GM18909 (cell line): Measurements from ENCODE around the gene PCSK4.
A peak's percentile ranks its signal among the peaks of the same experiment; 100 is the strongest.
"Not testable (repeated sequence)": the region's sequence is repeated elsewhere in the genome, so short reads cannot be mapped to it uniquely, and the experiment has no call there.

Experiments
- ATAC-seq: cut with Tn5 transposase; IDR thresholded peaks from one replicate; pipeline ENCODE4 v1.9.1; 2021; ENCODE audit warnings: mild to moderate bottlenecking; ENCODE audit not compliant: unreplicated experiment, poor library complexity

The PCSK4 gene

DNA sequence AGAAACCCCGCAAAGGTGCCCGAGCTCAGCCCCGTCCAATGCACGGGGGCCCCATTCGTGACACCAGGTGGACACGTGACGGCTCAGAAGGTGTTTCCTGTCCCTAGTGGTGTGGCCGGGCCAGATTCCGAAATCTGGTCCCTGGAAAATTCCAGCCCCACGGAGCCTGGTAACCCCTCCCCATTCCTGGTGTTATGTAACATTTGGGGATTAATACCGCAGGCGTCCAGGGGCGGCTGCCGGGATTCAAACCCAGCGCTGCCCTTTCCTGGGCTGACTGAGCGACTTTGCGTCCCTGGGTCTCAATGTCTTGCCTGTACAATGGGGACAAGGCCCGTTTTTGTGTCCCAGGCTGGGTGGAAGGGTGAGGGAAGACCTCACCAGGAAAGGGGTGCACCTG is 32.7 kb upstream of the PCSK4 start:
- ATAC-seq = no peak

DNA sequence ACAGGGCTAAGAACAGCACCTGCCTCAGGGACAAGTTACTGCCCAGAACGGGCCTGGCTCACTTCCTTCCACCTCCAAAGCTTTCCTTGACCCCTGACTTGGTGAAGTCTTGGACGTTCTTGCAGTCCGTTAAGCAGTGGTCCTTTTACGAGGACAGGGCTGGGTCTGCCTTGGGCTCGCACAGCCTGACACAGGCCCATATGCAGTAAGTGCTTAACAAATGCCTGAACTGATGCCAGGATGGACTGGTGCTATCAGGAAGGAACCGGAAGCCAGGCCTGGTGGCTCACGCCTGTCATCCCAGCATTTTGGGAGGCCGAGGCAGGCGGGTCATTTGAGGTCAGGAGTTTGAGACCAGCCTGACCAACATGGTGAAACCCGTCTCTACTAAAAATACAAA is 31.9 kb upstream of the PCSK4 start:
- no peak for ATAC-seq

DNA sequence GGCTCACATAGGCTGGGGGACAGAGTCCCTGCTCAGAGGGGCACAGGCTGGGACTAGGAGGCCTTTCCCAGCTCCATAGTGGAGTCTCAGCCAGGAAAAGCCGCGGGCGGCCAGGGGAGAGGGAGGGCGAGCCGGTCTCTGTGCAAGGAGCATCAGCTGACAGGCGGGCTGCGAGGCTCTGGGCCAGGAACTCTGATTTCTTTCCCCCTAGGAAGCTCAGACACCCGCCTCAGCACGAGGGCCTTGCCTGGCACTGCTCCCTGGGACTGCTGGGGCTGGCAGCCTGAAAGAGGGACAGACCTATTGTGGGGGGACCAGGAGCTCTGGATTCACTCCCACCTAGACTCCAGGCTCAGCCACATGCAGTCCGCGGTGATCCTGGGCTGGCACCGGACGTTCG is 31.5 kb upstream of the PCSK4 start:
- no peak for ATAC-seq

DNA sequence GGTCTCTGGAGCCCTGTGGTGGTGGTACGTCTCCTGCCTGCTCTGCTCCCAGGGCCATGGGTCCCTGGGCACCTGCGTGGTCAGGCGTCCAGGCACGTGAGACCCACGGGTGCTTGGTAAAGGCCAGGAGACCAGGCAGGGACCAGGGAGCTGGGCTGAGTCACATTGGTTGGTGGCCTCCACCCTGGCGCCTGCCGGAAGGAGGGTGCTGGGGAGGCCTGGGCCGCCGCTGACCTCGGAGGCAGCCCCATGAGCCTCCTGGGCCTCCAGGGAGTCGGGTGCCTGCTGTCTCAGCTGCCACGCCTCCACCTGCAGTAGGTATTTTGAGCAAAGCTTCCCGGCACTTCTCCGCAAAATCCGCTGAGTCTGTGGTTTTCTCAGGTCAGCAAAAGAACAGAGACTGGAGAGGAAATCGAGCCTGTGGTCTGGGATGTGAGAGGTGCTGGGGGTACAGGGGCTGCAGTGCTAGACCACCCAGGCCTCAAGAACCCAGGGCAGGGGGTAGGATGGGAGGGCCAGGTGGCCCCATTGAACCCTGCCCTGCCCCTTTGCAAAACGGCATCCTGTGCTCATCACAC is 30.1 kb upstream of the PCSK4 start:
- no peak for ATAC-seq

DNA sequence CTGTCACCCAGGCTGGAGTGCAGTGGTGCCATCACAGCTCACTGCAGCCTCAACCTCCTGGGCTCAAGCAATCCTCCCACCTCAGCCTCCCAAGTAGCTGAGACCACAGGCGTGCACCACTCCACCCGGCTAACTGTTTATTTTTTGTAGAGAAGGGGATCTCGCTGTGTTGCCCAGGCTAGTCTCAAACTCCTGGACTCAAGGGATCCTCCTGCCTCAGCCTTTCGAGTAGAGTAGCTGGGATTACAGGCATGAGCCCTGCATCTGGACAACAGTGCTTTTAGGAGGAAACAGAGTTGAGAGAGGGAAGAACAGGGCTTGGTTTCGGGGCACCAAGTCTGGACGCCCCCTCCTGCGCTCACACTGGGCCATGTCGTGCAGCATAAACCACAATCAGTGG is 29.7 kb upstream of the PCSK4 start:
- ATAC-seq = not testable (repeated sequence)

DNA sequence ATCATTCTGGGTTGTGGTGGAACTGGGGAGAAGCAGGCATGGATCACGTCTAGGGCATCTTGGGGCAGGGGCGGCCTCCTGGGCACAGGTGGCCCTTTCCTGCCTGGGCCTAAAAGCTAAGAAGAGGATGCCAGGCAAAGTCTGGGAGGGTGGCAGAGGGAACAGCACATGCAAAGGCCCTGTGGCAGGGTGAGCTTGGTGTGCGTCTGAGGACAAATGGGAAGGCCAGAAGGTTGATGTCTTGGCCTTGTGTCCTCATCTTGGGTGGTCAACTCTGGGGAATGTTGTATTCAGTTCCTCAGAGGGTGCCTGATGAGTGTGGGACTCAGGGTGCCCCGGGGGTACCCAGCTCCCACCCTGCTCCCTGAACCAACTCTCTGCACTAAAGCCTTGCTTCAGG is 28.3 kb upstream of the PCSK4 start:
- ATAC-seq = no peak

DNA sequence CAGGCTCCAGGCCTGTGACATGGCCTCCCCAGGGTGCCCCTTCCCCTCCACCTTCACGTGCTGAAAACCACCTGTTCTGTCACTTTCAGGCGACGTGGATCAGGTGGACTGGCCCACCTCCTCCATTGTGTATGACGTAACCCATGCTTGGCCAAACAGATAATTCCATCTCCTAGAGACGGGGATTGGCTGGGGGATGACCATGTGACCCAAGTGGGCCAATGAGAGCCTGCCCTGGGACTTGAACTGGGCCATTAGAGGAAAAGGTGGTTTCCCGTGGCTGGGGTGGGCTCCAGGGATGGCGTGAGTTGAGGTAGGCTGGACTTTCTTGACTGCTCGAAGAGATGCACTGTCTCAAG is 26.2 kb upstream of the PCSK4 start:
- ATAC-seq = no peak

DNA sequence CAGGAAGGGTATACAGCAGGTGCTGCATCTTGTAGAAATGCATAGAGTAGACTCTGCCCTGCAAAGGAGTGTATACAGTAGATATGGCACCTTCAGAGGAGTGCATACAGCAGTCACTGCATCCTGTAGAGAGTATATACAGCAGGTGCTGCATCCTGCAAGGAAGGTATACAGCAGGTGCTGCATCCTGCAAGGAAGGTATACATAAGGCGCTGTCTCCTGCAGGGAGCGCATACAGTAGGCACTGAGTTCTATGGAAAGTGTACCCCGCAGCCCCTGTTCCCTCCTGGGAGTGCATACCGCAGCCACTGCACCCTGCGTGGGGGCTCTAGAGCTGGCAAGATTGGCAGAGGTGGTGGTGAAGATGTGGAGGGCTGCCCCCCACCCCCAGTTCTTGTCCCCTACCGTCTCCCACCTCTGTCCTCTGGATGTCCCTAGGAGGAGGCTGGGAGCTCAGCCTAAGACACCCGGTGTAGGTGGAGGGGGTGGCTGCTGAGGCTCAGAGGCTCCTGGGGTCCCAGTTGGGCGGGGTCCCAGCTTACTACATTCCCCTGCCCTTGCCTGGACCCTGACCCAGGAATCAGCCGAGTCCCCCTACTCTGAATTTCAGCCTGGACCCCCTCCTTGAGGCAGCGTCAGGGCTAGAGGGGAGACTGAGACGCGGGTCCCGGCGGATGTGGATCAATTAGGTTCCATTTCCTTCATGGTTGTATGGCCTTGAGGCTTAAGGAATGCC is 25.0 kb upstream of the PCSK4 start:
- ATAC-seq = no peak

DNA sequence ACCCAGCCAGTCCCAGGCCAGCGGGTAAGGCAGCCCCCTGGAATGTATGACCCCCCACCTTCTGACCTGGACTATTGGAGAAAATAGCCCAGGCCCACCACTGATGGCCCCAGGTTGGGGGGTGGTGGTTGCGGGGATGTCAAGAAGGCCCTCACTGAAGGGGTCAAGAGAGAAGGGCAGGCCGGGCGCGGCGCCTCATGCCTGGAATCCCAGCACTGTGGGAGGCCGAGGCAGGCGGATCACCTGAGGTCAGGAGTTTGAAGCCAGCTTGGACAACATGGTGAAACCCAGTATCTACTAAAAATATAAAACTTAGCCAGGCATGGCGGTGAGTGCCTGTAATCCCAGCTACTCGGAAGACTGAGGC is 24.1 kb upstream of the PCSK4 start:
- no peak for ATAC-seq

DNA sequence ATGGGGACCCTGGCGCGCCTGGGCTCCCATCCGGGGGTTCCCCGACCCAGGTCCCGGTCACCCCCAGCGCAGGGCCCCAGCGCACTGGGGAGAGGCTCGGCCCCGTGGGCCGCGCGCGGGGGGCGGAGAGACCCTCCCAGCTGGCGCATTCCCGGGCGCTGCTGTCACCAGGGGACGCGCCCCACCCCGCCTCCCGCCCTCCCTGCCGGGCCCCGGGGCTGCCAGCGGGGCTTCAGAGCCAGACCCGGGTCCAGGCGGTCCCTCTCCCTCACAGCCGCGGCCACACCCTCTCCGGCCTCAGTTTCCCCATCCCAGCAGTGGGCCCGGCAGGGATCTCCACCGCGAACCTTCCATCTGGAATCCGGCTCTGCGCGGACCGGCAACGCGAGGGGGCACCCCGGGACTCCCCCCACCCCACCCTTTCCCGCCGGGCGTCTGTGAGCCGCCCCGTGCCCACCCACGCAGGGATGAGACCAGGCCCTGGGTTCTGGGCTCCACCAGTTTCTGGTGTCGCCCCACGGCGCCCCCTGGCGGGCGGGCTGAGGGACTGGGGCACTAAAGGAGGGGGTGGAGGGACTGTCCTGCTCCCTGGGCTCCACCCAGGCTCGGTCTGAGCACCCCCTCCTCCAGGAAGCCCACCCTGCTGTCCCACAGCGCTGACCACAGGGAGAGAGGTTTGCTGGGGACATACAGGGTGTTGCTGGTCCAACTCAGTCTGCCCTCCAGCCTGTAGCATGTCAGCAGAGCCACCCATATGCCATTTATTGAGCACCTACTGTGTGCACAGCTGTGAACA is 23.5 kb upstream of the PCSK4 start:
- ATAC-seq = no peak

DNA sequence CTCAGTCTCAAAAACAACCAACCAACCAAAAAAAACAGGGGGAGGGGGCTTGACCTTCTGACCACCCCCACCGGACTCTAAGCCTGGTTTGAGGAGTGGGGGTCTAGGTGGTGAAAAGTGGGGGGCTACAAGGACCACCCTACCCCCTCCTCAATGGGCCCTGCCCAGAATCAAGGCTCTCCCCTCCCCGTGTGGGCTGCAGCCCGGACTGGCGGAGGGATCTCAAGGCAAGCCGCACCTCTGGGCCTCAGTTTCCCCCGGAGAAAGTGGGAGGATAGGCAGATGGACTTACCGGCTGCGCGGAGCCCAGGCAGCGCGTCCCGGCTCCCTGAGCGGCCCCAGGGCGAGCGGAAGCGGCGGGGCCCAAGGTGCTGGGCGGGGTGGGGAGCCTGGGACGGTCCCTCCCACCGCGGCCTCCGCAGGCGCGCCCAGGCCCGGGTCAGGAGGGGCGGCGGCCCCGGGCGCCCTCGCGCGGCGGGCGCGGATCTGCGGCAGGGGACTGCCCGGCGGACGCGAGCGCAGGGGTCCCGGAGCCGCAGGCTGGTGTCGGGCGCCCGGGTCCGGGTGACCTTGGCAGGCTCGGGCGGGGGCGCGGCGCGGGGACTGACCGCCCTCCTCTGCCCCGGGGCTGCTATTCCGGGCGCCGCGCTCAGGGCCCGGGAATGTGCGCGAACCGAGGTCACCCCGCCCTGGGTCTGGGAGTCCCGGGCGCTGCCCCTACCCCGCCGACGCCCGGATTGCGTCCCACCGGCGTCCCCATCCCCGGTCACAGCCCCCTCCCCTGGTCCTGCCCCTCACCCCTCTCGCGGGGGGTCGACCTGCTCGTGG is 22.7 kb upstream of the PCSK4 start, which contains the start of gene ADAMTSL5:
ADAMTSL5 (minus strand) TSS at position 349 of the 828 bp plus-strand sequence. CDS start 2,076 bp downstream, outside the sequence.
- ATAC-seq = no peak

DNA sequence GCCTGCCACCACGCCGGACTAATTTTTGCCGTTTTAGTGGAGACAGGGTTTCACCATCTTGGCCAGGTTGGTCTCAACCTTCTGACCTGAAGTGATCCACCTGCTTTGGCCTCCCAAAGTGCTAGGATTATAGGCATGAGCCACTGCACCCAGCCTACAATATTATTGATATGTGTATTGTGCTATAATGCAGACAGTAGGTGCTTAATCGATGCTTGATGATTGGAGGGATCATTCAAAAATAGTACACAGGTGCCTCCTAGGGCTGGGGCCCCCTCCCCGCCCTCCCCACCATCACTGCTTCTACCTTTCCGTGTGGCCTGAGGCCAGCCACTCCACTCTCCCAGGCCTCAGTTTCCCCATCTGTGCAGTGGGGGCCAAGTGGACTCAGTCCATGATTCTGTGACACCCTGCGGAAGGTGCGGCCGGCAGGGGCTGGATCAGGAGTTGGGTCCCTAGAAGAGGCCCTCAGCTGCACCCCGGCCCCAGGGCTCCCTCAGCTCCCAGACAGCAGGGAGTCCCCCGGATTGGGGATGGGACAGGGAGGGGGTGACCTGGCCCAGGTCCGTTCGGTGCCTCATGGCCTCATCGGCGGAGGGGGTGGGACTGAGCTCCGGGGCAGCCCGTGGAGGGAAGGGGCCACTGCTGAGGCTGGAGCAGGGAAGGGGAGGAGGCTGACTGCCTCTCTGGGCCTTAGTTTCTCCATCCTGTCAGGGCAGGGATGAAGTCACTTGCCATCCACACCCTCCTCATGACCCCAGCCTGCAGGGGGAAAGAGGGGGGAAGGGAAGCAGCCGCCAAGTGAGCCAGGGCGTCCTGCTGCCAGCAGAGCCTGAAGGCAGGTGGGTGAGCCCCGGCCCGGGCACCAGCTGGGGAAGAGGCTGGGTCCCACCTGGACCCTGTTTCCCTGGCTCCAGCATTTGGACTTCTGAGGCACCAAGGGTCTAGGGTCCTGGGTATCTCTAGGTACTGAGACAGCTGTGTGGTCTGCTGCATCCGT is 21.5 kb upstream of the PCSK4 start:
- no peak for ATAC-seq

DNA sequence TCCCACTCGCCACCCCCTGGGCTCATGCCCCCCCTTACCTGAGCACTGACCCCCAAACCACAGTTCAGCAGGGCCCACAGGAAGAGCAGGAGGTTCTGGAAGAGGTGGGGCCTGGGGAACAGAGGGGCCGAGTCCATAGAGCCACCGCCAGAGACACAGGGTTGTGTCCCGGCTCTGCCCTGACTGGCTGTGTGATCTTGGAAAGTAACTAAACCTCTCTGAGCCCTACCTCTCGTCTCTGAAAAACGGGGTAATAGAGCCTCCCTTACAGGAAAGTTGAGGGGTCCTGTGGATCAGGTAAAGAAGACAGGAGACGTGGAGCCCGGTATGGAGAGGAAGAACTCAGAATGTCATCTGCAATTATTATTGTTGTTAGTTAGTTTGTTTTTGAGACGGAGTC is 20.7 kb upstream of the PCSK4 start:
- ATAC-seq = no peak

DNA sequence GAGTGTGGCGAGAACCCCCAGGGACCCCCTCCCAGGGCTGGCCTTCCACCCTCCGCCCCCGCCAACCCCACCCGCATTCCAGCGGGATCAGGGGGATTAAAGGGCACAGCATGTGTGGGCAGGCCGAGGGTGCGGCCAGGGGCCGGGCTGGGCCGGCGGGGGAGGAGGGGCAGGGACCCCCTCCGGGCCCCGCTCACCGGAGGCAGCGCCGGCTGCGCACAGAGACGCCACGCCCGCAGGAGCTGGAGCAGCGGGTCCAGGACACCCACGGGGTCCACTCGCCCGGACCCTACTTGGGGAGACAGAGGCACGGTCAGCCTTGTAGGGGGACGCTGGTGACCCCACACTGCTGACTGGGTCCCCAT is 20.3 kb upstream of the PCSK4 start:
- ATAC-seq = no peak

DNA sequence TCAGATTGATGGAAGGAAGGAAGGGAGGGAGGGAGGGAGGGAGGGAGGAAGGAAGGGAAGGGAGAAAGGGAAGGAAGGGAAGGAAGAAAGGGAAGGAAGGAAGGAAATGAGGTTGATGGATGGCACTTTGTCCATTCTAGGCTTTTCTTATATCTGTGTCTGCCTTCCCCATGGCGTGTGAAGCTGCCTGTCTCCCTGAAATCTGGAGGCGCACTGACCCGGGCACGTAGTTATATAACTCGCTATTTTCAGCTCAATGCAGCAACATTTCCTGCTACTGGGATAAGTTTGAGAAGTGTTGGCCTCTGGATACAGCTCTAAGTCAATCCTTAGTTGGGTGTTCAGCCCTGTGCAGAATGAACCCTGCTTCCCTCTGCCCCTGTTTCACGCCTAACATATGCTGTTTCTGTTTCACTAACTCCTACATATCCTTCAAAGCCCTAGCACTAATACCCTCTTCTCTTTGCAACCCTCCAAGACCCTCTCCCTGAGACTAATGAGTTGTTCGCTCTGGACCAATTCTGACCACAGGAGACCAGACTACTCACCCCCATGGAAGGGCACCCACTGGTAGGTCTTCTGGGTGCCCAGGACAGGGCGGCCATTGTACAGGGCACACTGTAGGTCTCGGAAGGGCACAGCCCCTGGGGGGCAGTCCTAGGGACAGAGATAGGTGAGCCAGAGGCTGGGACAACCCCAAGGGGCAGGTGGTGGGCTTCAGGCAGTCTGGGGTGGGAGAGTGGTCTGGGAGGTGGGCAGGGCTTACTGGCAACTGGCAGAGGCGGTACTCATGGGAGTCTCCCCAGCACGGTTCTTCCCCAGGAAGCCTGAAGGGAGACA is 19.7 kb upstream of the PCSK4 start:
- no peak for ATAC-seq

DNA sequence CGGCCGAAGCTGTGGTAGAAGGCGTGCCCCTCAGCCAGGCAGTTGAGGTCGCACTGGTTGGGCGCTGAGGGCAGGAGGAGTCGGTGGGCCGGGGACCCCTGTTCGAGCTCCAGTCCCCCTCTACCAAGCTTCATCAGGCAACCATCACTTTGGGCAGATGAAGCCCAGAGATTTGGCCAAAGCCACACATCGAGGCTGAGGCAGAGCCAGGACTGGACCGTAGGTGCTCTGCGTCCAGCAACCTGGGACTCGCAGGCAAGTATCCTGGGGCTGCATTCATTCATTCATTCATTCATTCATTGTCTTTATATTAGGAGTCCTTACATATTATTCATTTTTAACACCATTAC is 18.3 kb upstream of the PCSK4 start:
- no peak for ATAC-seq

DNA sequence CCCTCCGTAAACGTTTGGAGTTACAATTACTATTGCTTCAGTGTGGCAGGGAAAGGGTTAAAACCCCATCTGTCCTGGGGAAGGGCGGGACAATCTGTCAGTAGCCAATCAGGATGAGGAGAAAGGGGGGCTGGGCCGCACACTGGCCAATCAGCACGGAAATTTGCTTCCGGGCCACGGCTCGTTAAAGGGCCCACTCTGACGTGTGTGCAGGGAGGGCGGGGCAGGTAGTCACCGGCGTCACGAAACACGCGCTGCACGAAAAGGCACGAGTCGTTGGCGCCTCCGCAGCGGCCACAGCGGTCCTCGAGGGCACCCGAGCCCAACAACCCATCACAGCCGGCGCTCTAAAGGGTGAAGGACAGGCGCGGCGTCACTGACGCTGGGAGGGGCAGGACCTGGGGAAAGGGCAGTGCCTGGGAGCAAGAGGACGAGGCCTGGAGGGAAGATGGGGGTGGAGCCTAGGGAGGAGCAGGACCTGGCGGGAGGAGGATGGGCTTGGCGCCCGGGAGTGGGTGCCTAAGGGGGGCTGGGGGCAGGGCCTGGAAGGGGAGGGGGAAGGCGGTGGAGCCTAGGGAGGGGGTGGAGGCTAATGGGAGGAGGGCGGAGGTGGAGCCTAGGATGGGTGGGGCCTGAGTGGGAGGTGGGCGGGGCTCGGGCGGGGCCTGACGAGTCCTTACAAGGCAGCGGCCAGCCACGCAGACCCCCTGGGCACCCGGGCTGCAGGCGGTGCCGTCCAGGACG is 17.8 kb upstream of the PCSK4 start:
- ATAC-seq = peak; percentile 75

DNA sequence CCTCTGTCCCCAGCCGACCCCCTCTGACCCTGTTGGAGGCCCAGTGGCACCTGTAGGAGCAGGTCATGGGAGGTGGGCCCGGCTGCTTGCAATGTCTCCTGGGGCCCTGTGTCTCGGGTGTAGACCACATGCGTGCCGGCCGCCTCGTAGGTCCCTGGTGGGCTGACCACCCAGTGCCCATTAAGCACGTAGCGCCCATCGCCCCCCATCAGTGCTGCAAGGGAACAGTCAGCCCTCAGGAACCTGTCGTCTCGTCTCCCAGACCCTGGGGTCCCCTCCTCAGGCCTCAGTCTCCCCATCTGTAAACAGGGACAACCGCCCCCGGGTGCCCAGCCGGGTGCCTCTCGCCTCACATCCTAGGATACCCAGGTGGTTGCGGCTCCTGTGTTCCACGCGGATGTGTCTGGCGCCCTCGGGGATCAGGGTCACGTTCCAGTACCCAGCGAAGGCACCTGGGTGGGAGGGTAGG is 17.1 kb upstream of the PCSK4 start:
- ATAC-seq = no peak
